GM23338 (cell line): ENCODE measurements around the gene ACAD11. TPM values are rescaled to one million over a fixed set of nuclear protein-coding genes. Genes with fewer than 3 reads are reported as not detected.

Source experiments
- ATAC-seq: fragments of 200-7000 bp; cut with Tn5 transposase; 3 replicates; pipeline ENCODE4 v1.9.1; 2020
- DNase-seq: peaks from one replicate; pipeline ENCODE4 v3.0.0-alpha.2; 2015; ENCODE audit warnings: low spot score
- H2AFZ ChIP-seq: fragments of 200-600 bp; sonication (generic); 2 replicates; pipeline ENCODE4 v1.8.0; 2016; ENCODE audit warnings: antibody characterized with exemption, mild to moderate bottlenecking, moderate library complexity
- H3F3A ChIP-seq: fragments of 200-600 bp; sonication (generic); replicated peaks from 2 replicates; pipeline ENCODE4 v1.8.0; 2017; ENCODE audit warnings: antibody characterized with exemption, mixed run types, low read depth
- H3K27ac ChIP-seq: fragments of 200-600 bp; sonication (generic); 2 replicates; pipeline ENCODE4 v1.6.1; 2016; ENCODE audit warnings: low read depth
- H3K27me3 ChIP-seq: fragments of 200-600 bp; sonication (generic); 2 replicates; pipeline ENCODE4 v1.8.0; 2016; ENCODE audit warnings: mild to moderate bottlenecking, mixed run types, moderate library complexity; ENCODE audit not compliant: insufficient read depth
- H3K36me3 ChIP-seq: fragments of 200-600 bp; sonication (generic); 2 replicates; pipeline ENCODE4 v1.8.0; 2016; ENCODE audit warnings: mild to moderate bottlenecking; ENCODE audit not compliant: insufficient read depth
- H3K4me1 ChIP-seq: fragments of 200-600 bp; sonication (generic); 2 replicates; pipeline ENCODE4 v1.8.0; 2016; ENCODE audit warnings: mild to moderate bottlenecking, moderate library complexity; ENCODE audit not compliant: insufficient read depth
- H3K4me2 ChIP-seq: fragments of 200-600 bp; sonication (generic); 2 replicates; pipeline ENCODE4 v1.7.1; 2017; ENCODE audit warnings: mixed run types
- H3K4me3 ChIP-seq: fragments of 200-600 bp; sonication (generic); 2 replicates; pipeline ENCODE4 v1.6.1; 2016; ENCODE audit warnings: mixed run types
- H3K79me2 ChIP-seq: fragments of 200-600 bp; sonication (generic); replicated peaks from 2 replicates; pipeline ENCODE4 v1.8.0; 2017; ENCODE audit warnings: mild to moderate bottlenecking; ENCODE audit not compliant: insufficient read depth
- H3K9me2 ChIP-seq: fragments of 200-600 bp; sonication (generic); 2 replicates; pipeline ENCODE4 v1.8.0; 2017; ENCODE audit not compliant: insufficient read depth
- H4K20me1 ChIP-seq: fragments of 200-600 bp; sonication (generic); replicated peaks from 2 replicates; pipeline ENCODE4 v1.8.0; 2017; ENCODE audit warnings: mild to moderate bottlenecking; ENCODE audit not compliant: insufficient read depth
- H3K27ac Mint-ChIP-seq: 2 replicates; pipeline ENCODE4 v1.8.0; 2020; ENCODE audit warnings: inconsistent platforms, mild to moderate bottlenecking, moderate library complexity, mixed read lengths
- H3K27me3 Mint-ChIP-seq: 3 replicates; pipeline ENCODE4 v1.8.0; 2022; ENCODE audit warnings: low read depth, mild to moderate bottlenecking, moderate library complexity, mixed read lengths, inconsistent platforms; ENCODE audit not compliant: insufficient read depth, poor library complexity
- H3K36me3 Mint-ChIP-seq: 3 replicates; pipeline ENCODE4 v1.8.0; 2021; ENCODE audit warnings: low read depth, mild to moderate bottlenecking, inconsistent platforms, moderate library complexity, mixed read lengths
- H3K4me1 Mint-ChIP-seq: 3 replicates; pipeline ENCODE4 v1.8.0; 2020; ENCODE audit warnings: mild to moderate bottlenecking, inconsistent platforms, mixed read lengths
- H3K4me3 Mint-ChIP-seq: 3 replicates; pipeline ENCODE4 v1.8.0; 2021; ENCODE audit warnings: moderate library complexity, mild to moderate bottlenecking, inconsistent platforms, mixed read lengths
- H3K9me3 Mint-ChIP-seq: 3 replicates; pipeline ENCODE4 v1.8.0; 2020; ENCODE audit warnings: moderate library complexity, mild to moderate bottlenecking, inconsistent platforms, mixed read lengths
- CREB1 ChIP-seq: fragments of 250-450 bp; sonication (Bioruptor Pico); IDR thresholded peaks from 2 replicates; pipeline ENCODE4 v1.5.0; 2020; ENCODE audit warnings: low read depth, mild to moderate bottlenecking, moderate library complexity
- EZH2 ChIP-seq: fragments of 200-600 bp; sonication (generic); IDR thresholded peaks from one replicate; pipeline ENCODE4 v1.8.0; 2017; ENCODE audit warnings: antibody characterized with exemption, mild to moderate bottlenecking, low read depth; ENCODE audit not compliant: unreplicated experiment
- EZH2phosphoT487 ChIP-seq: fragments of 200-600 bp; sonication (generic); IDR thresholded peaks from one replicate; pipeline ENCODE4 v1.8.1; 2018; ENCODE audit warnings: antibody characterized with exemption; ENCODE audit not compliant: unreplicated experiment
- NANOG ChIP-seq: IDR thresholded peaks from 2 replicates; pipeline ENCODE4 v1.6.1; 2016; ENCODE audit warnings: antibody characterized with exemption, borderline replicate concordance
- POLR2AphosphoS5 ChIP-seq: IDR thresholded peaks from 2 replicates; pipeline ENCODE4 v1.6.1; 2016; ENCODE audit warnings: antibody characterized with exemption, low read depth
- ZNF114 ChIP-seq: fragments of 250-450 bp; sonication (Bioruptor Pico); IDR thresholded peaks from 2 replicates; pipeline ENCODE4 v1.5.0; 2020; ENCODE audit warnings: mild to moderate bottlenecking, moderate library complexity
- ZNF331 ChIP-seq: fragments of 250-450 bp; sonication (Bioruptor Pico); IDR thresholded peaks from 2 replicates; pipeline ENCODE4 v1.5.0; 2020; ENCODE audit warnings: low read depth, mild to moderate bottlenecking, moderate library complexity
- polyA plus RNA-seq: library from polyadenylated mRNA; unstranded; fragments of >200 nt; fragmentation: Nextera tagmentation; extraction: Ambion mirVana; gene quantifications from 2 replicates; pipeline ENCODE4 v1.2.1, GENCODE V29; 2016
- total RNA-seq: library from RNA; depleted of rRNA; stranded (reverse); fragments of >200 nt; shearing (Covaris generic); gene quantifications from 2 replicates; pipeline ENCODE4 v1.2.3, GENCODE V29; 2014
- TF ChIP-seq, protein P1 (sequence below), 2 experiments: fragments of 200-600 bp in 1 of 2; sonication (generic) in 1 of 2; conservative IDR thresholded peaks; 2 replicates each; pipeline versions ENCODE4 v1.5.1 to v1.6.1; 2016 to 2017; ENCODE audit warnings: antibody characterized with exemption in 2 of 2, low read depth in 2 of 2, mild to moderate bottlenecking in 2 of 2, moderate library complexity in 1 of 2
- TF ChIP-seq, protein P2 (sequence below): IDR thresholded peaks from 2 replicates; pipeline ENCODE4 v1.6.1; 2016; ENCODE audit warnings: antibody characterized with exemption
- TF ChIP-seq, protein P3 (sequence below): IDR thresholded peaks from one replicate; pipeline ENCODE4 v1.6.1; 2018; ENCODE audit warnings: antibody characterized with exemption; ENCODE audit not compliant: unreplicated experiment

Gene ACAD11
- total and polyA plus RNA-seq, 2 experiments from 2014 or later, result 11.4 to 17.1 TPM

DNA sequence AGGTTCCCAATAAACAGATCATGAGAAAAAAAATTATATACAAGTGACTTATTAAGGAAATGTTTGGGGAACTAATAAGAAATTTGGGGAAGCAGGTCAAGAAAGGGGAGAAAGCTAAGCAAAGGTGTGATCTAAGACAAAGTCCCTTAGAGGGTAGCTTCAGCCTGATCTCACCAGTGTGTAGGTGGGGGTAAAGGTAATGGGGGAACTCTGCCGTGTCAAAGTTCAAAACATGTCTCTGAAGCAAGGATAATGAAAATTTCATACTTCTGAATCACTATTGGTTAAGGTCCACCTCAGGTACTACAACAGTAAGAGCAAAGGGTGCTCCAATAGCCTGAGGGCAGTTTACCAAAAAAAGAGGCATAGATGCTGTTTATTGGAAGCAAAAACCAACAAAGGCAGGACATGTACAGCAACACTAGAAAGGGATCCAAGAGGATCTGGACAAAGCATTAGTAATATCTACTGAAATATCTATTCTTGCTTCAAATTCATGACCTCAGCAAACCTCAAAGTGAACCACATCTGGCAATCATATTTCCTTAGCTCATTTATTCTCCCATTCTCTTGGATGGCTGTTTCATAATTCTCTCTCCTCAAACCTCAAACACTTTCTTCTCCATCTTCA, 6.9 kb downstream of the ACAD11 start:
- Histone ChIP-seq H3K27ac (no peak overlapping the region), H3K27me3 (no peaks in the 10 kb centered on the region), H3K4me1 (no peaks in the 10 kb centered on the region), H3K9me2 (no peaks in the 10 kb centered on the region), H2AFZ (no peak overlapping the region), H3K4me2 (no peak overlapping the region), H3K79me2 (peaks cover 3% of the 10 kb centered on the region; the same call in 1 of the 2 replicates), H3K36me3 (no peaks in the 10 kb centered on the region), H3K4me3 (no peak overlapping the region), H3F3A (no peaks in the 10 kb centered on the region), H4K20me1 (no peaks in the 10 kb centered on the region)
- Mint-ChIP-seq H3K4me3 (no peak overlapping the region), H3K9me3 (no peaks in the 10 kb centered on the region), H3K27me3 (no peaks in the 10 kb centered on the region), H3K4me1 (no peaks in the 10 kb centered on the region), H3K36me3 (no peaks in the 10 kb centered on the region), H3K27ac (no peak overlapping the region)
- TF ChIP-seq ZNF331 (CRISPR knock-in tag) (no peak), ZNF114 (CRISPR knock-in tag) (no peak)
- TF ChIP-seq, protein P1, sequence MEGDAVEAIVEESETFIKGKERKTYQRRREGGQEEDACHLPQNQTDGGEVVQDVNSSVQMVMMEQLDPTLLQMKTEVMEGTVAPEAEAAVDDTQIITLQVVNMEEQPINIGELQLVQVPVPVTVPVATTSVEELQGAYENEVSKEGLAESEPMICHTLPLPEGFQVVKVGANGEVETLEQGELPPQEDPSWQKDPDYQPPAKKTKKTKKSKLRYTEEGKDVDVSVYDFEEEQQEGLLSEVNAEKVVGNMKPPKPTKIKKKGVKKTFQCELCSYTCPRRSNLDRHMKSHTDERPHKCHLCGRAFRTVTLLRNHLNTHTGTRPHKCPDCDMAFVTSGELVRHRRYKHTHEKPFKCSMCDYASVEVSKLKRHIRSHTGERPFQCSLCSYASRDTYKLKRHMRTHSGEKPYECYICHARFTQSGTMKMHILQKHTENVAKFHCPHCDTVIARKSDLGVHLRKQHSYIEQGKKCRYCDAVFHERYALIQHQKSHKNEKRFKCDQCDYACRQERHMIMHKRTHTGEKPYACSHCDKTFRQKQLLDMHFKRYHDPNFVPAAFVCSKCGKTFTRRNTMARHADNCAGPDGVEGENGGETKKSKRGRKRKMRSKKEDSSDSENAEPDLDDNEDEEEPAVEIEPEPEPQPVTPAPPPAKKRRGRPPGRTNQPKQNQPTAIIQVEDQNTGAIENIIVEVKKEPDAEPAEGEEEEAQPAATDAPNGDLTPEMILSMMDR (conservative IDR thresholded peaks at IDR 0.05; ENCODE audit: low read depth in 2 of 2), result no peak
- TF ChIP-seq, protein P2, sequence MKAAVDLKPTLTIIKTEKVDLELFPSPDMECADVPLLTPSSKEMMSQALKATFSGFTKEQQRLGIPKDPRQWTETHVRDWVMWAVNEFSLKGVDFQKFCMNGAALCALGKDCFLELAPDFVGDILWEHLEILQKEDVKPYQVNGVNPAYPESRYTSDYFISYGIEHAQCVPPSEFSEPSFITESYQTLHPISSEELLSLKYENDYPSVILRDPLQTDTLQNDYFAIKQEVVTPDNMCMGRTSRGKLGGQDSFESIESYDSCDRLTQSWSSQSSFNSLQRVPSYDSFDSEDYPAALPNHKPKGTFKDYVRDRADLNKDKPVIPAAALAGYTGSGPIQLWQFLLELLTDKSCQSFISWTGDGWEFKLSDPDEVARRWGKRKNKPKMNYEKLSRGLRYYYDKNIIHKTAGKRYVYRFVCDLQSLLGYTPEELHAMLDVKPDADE, result no peak
- DNase-seq (no peak), ATAC-seq (no peak)

DNA sequence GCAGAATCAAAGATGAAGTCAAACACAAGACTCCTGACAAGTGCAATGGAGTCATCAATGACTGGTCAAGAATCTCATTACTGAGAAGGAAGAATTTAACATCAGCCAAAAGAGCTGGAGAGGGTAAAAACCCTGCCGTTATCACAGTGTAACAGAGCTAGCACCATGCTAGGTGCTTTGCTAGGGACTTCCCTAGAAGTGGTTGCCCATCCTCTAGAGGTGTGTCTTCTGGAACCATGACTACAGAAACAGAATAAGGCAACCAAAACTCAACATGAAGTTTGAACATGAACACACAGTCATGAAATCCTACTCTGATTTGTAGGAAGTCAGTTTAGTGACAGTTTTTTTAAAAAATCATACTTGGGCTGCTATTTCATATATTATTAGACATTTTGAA, 9.5 kb downstream of the ACAD11 start:
- ATAC-seq, result no peak
- no peaks in the 10 kb centered on the region for H3F3A ChIP-seq
- no peaks in the 10 kb centered on the region for H3K4me1 ChIP-seq
- DNase-seq, result no peak
- Mint-ChIP-seq H3K4me1 (no peaks in the 10 kb centered on the region), H3K4me3 (no peak overlapping the region), H3K27me3 (no peaks in the 10 kb centered on the region), H3K27ac (no peak overlapping the region), H3K9me3 (no peaks in the 10 kb centered on the region), H3K36me3 (no peaks in the 10 kb centered on the region)
- H3K36me3 ChIP-seq, result no peaks in the 10 kb centered on the region
- H2AFZ ChIP-seq, result no peak overlapping the region
- H4K20me1 ChIP-seq, result no peaks in the 10 kb centered on the region
- peaks cover 3% of the 10 kb centered on the region; the same call in 1 of the 2 replicates for H3K79me2 ChIP-seq
- H3K27ac ChIP-seq, result no peak overlapping the region
- H3K4me2 ChIP-seq, result no peak overlapping the region
- H3K9me2 ChIP-seq, result no peaks in the 10 kb centered on the region
- H3K27me3 ChIP-seq, result no peaks in the 10 kb centered on the region
- H3K4me3 ChIP-seq, result no peak overlapping the region
- TF ChIP-seq ZNF114 (CRISPR knock-in tag) (no peak), POLR2AphosphoS5 (no peak), ZNF331 (CRISPR knock-in tag) (no peak), CREB1 (no peak), NANOG (no peak), EZH2phosphoT487 (no peak), EZH2 (no peak)
- TF ChIP-seq, protein P3, sequence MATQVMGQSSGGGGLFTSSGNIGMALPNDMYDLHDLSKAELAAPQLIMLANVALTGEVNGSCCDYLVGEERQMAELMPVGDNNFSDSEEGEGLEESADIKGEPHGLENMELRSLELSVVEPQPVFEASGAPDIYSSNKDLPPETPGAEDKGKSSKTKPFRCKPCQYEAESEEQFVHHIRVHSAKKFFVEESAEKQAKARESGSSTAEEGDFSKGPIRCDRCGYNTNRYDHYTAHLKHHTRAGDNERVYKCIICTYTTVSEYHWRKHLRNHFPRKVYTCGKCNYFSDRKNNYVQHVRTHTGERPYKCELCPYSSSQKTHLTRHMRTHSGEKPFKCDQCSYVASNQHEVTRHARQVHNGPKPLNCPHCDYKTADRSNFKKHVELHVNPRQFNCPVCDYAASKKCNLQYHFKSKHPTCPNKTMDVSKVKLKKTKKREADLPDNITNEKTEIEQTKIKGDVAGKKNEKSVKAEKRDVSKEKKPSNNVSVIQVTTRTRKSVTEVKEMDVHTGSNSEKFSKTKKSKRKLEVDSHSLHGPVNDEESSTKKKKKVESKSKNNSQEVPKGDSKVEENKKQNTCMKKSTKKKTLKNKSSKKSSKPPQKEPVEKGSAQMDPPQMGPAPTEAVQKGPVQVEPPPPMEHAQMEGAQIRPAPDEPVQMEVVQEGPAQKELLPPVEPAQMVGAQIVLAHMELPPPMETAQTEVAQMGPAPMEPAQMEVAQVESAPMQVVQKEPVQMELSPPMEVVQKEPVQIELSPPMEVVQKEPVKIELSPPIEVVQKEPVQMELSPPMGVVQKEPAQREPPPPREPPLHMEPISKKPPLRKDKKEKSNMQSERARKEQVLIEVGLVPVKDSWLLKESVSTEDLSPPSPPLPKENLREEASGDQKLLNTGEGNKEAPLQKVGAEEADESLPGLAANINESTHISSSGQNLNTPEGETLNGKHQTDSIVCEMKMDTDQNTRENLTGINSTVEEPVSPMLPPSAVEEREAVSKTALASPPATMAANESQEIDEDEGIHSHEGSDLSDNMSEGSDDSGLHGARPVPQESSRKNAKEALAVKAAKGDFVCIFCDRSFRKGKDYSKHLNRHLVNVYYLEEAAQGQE, result no peak
- TF ChIP-seq, protein P2, result no peak
